A549 (cell line): Measurements from ENCODE around the gene SEPSECS. TPM values are rescaled to one million over a fixed set of nuclear protein-coding genes. Genes with fewer than 3 reads are reported as not detected.

Source experiments
- ATAC-seq, 2 experiments: fragments of 200-7000 bp in 1 of 2; fragments of >200 bp in 1 of 2; cut with Nextera tagmentation in 1 of 2; cut with Tn5 transposase in 1 of 2; 3 replicates each; pipeline versions ENCODE4 v1.8.0 to v1.9.1; 2018 to 2020; ENCODE audit warnings: mild to moderate bottlenecking in 1 of 2, moderate library complexity in 1 of 2
- CTCF ChIA-PET: fragments of 300-600 bp; sonication (Branson Sonifier 250); formaldehyde crosslinking; extraction: SDS; loops from one replicate; lab custom pipeline; 2021; ENCODE audit warnings: antibody characterized with exemption, inconsistent platforms; lab: Yijun Ruan, JAX
- POLR2A ChIA-PET: fragments of 350-600 bp; formaldehyde crosslinking; extraction: SDS; loops from one replicate; lab custom pipeline; 2021; ENCODE audit warnings: antibody characterized with exemption, inconsistent platforms; lab: Yijun Ruan, JAX
- DNase-seq, 2 experiments: peaks; one replicate each; pipeline versions ENCODE4 v3.0.0 to v3.0.0-alpha.2; 2011 to 2016; ENCODE audit warnings: low read depth in 1 of 2, low spot score in 1 of 2
- FAIRE-seq: peaks from 2 replicates; lab custom pipeline; 2011; peaks lifted over from hg19 to GRCh38; lab: Jason Lieb, UNC
- H3K27ac ChIP-seq, 2 experiments: fragments of >200 bp; sonication (Bioruptor Twin); formaldehyde crosslinking; 3 replicates each; pipeline ENCODE4 v1.5.1; 2016 to 2017
- H3K4me1 ChIP-seq: fragments of >200 bp; sonication (Bioruptor Twin); formaldehyde crosslinking; 3 replicates; pipeline ENCODE4 v1.6.1; 2016
- H3K4me2 ChIP-seq: fragments of >200 bp; sonication (Bioruptor Twin); formaldehyde crosslinking; 3 replicates; pipeline ENCODE4 v1.6.1; 2016
- H3K4me3 ChIP-seq: fragments of >200 bp; sonication (Bioruptor Twin); formaldehyde crosslinking; 3 replicates; pipeline ENCODE4 v1.5.1; 2016
- H3K9me3 ChIP-seq: fragments of >200 bp; sonication (Bioruptor Twin); formaldehyde crosslinking; 3 replicates; pipeline ENCODE4 v1.6.1; 2016
- ATOH8 ChIP-seq: fragments of 250-450 bp; sonication (Bioruptor Pico); IDR thresholded peaks from 2 replicates; pipeline ENCODE4 v1.5.0; 2020; ENCODE audit warnings: low read depth, mild to moderate bottlenecking, moderate library complexity
- BCL3 ChIP-seq: fragments of >200 bp; sonication (Bioruptor Twin); formaldehyde crosslinking; IDR thresholded peaks from 3 replicates; pipeline ENCODE4 v1.6.1; 2016
- CBX2 ChIP-seq: fragments of 200-600 bp; sonication (generic); IDR thresholded peaks from 2 replicates; pipeline ENCODE4 v1.6.1; 2016; ENCODE audit warnings: low read depth, mild to moderate bottlenecking, borderline replicate concordance
- CEBPB ChIP-seq, 2 experiments: fragments of >200 bp in 1 of 2; sonication (Bioruptor Twin) in 1 of 2; formaldehyde crosslinking in 1 of 2; IDR thresholded peaks; 2 replicates each; pipeline ENCODE4 v1.6.1; 2012 to 2016
- EHMT2 ChIP-seq: fragments of 200-600 bp; sonication (generic); IDR thresholded peaks from 2 replicates; pipeline ENCODE4 v1.6.1; 2016; ENCODE audit warnings: antibody characterized with exemption, low read depth, mild to moderate bottlenecking, moderate library complexity
- EP300 ChIP-seq, 2 experiments: fragments of >200 bp; sonication (Bioruptor Twin); formaldehyde crosslinking; IDR thresholded peaks; 2 replicates in 1 of 2; 3 replicates in 1 of 2; pipeline ENCODE4 v1.6.1; 2016 to 2017
- FOSB ChIP-seq: fragments of 250-450 bp; sonication (Bioruptor Pico); IDR thresholded peaks from 2 replicates; pipeline ENCODE4 v1.5.0; 2020; ENCODE audit warnings: mild to moderate bottlenecking, moderate library complexity
- FOXS1 ChIP-seq: fragments of 250-450 bp; sonication (Bioruptor Pico); IDR thresholded peaks from 2 replicates; pipeline ENCODE4 v1.5.0; 2020; ENCODE audit warnings: mild to moderate bottlenecking, moderate library complexity
- JUNB ChIP-seq: fragments of >200 bp; sonication (Bioruptor Twin); formaldehyde crosslinking; IDR thresholded peaks from 2 replicates; pipeline ENCODE4 v1.6.1; 2016
- NFE2L2 ChIP-seq: fragments of 150-350 bp; conservative IDR thresholded peaks from 2 replicates; pipeline ENCODE4 v1.6.1; 2014; ENCODE audit warnings: low read length
- PBX3 ChIP-seq: IDR thresholded peaks from 2 replicates; pipeline ENCODE4 v1.6.1; 2012
- RARB ChIP-seq: fragments of 250-450 bp; sonication (Bioruptor Pico); IDR thresholded peaks from 2 replicates; pipeline ENCODE4 v1.8.0; 2021; ENCODE audit warnings: mild to moderate bottlenecking, moderate library complexity
- RCOR1 ChIP-seq: fragments of 150-350 bp; IDR thresholded peaks from 2 replicates; pipeline ENCODE4 v1.6.1; 2014; ENCODE audit warnings: antibody characterized with exemption, low read length, low read depth
- TFCP2L1 ChIP-seq: fragments of 250-450 bp; sonication (Bioruptor Pico); IDR thresholded peaks from 2 replicates; pipeline ENCODE4 v1.5.0; 2021; ENCODE audit warnings: mild to moderate bottlenecking
- TP53 ChIP-seq: fragments of 250-450 bp; sonication (Bioruptor Pico); IDR thresholded peaks from 2 replicates; pipeline ENCODE4 v1.5.0; 2021; ENCODE audit warnings: mild to moderate bottlenecking, moderate library complexity
- ZSCAN20 ChIP-seq: fragments of 250-450 bp; sonication (Bioruptor Pico); IDR thresholded peaks from 2 replicates; pipeline ENCODE4 v1.8.0; 2022; ENCODE audit warnings: mild to moderate bottlenecking, moderate library complexity
- WGBS: methylation state at CpG from one replicate; pipeline ENCODE4 v1.1.6; 2017; ENCODE audit errors: missing lambda C conversion rate; 5-methylcytosine and 5-hydroxymethylcytosine counted together
- polyA plus RNA-seq, 4 experiments: library from polyadenylated mRNA; depleted of rRNA in 3 of 4; stranded (reverse); fragments of >200 nt; fragmentation: RNase III in 1 of 4; extraction: RNeasy Plus Mini Kit Qiagen cat#74134 plus additional on column Dnase treatment in 1 of 4; gene quantifications; 2 replicates in 3 of 4; 3 replicates in 1 of 4; pipeline ENCODE4 v1.2.3, GENCODE V29; 2011 to 2017
- TF ChIP-seq, protein P1 (sequence below): fragments of 450-650 bp; IDR thresholded peaks from 2 replicates; pipeline ENCODE4 v1.6.1; 2014; ENCODE audit warnings: antibody characterized with exemption
- TF ChIP-seq, protein P2 (sequence below): fragments of >200 bp; sonication (Bioruptor Twin); formaldehyde crosslinking; IDR thresholded peaks from 3 replicates; pipeline ENCODE4 v1.5.1; 2016

The SEPSECS gene
- polyA plus RNA-seq, 2 of the 4 experiments (the other 2 are of a cell fraction), result 2.9 to 9.7 TPM

- no peak for TF ChIP-seq RARB (CRISPR knock-in tag)
- FAIRE-seq, result no peak
- peak overlapping the region; percentile 88 to 91; a peak in 5 of 6 replicates for H3K27ac ChIP-seq
- no peak for DNase-seq
- CTCF ChIA-PET, result interaction anchor here (1.0 to 1.4 kb wide), 2 partner anchors 72 to 151 kb away, joined by 3 to 4 read pairs; partner anchors contain the start of genes PI4K2B and ZCCHC4
- 54% methylated on average over 2 of the region's 2 CpGs for WGBS
- ATAC-seq, result no peak
- H3K4me2 ChIP-seq, result peak overlapping the region; percentile 82
- 0 out of 3 replicates have a peak, but pooled peaks cover 4% of the 10 kb centered on the region for H3K4me1 ChIP-seq
- peak overlapping the region; percentile 88 for H3K4me3 ChIP-seq
- POLR2A ChIA-PET, result interaction anchor here (1.0 to 2.8 kb wide), 2 partner anchors 8 to 12 kb away, joined by 3 to 13 read pairs; no protein-coding TSS in a partner anchor
- H3K9me3 ChIP-seq, result no peaks in the 10 kb centered on the region
These were observed 1.3 kb upstream of the SEPSECS start for GRCh38 chr4:25161593-25161950.

- Histone ChIP-seq H3K4me1 (0 out of 3 replicates have a peak, but pooled peaks cover 4% of the 10 kb centered on the region), H3K4me2 (peak overlapping the region; percentile 82), H3K27ac (peak overlapping the region; percentile 88 to 91), H3K4me3 (peak overlapping the region; percentile 88)
- FAIRE-seq, result no peak
- WGBS, result under 1% methylated on average over 16 of the region's 16 CpGs
- TF ChIP-seq ZSCAN20, result no peak
- TF ChIP-seq CEBPB (IDR thresholded peaks at IDR 0.05), result no peak
- TF ChIP-seq, protein P1, sequence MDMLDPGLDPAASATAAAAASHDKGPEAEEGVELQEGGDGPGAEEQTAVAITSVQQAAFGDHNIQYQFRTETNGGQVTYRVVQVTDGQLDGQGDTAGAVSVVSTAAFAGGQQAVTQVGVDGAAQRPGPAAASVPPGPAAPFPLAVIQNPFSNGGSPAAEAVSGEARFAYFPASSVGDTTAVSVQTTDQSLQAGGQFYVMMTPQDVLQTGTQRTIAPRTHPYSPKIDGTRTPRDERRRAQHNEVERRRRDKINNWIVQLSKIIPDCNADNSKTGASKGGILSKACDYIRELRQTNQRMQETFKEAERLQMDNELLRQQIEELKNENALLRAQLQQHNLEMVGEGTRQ, result peak; percentile 53; the same call in 1 of the 2 replicates
- no peak for TF ChIP-seq FOSB (CRISPR knock-in tag)
- TF ChIP-seq, all 56 proteins: peak for 1
- DNase-seq (peak in 1 of 2 experiments; percentile 17), ATAC-seq (peak; percentile 49 to 62)
- POLR2A ChIA-PET, result interaction anchor here (0.7 to 2.8 kb wide), 4 partner anchors 9 to 206 kb away, joined by 3 to 13 read pairs (median 5); partner anchors contain the start of gene ZCCHC4
- CTCF ChIA-PET, result interaction anchor here (1.0 to 1.4 kb wide), 3 partner anchors 73 to 151 kb away, joined by 3 to 4 read pairs (median 3); partner anchors contain the start of genes PI4K2B and ZCCHC4
- H3K9me3 ChIP-seq, result no peaks in the 10 kb centered on the region
These were observed 704 bp upstream of the SEPSECS start for GRCh38 chr4:25160714-25161592.

DNA sequence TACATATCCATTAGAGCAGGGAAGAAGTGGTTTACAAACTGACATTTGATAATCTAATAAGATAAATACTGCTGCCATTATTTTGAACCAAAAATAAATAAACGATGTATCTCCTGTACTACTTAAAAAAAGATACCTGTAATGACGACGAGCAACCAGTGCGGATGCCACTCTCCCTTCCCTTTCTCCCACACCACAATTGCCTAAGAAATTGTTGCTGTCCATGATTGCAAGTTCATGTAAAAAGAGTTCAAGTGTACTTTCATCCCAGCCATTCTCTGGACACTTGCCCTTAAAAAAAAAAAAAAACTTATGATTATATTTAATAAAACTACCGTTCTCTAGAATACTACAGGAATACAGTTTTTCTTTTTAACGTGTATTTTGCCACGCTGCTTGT is 1.4 kb downstream of the SEPSECS start:
- no peak for FAIRE-seq
- no peak overlapping the region for H3K4me3 ChIP-seq
- H3K27ac ChIP-seq, result no peak overlapping the region
- ATAC-seq, result no peak
- 89% methylated on average over 7 of the region's 7 CpGs for WGBS
- peak overlapping the region; percentile 71 for H3K4me2 ChIP-seq
- TF ChIP-seq PBX3 (no peak), TFCP2L1 (CRISPR knock-in tag) (no peak), CEBPB (IDR thresholded peaks at IDR 0.05) (no peak), CBX2 (no peak), EHMT2 (no peak), TP53 (CRISPR knock-in tag) (no peak), EP300 (IDR thresholded peaks at IDR 0.05) (no peak), BCL3 (no peak), FOXS1 (CRISPR knock-in tag) (no peak), RCOR1 (no peak), JUNB (no peak), ATOH8 (no peak), NFE2L2 (no peak)
- TF ChIP-seq, protein P2, sequence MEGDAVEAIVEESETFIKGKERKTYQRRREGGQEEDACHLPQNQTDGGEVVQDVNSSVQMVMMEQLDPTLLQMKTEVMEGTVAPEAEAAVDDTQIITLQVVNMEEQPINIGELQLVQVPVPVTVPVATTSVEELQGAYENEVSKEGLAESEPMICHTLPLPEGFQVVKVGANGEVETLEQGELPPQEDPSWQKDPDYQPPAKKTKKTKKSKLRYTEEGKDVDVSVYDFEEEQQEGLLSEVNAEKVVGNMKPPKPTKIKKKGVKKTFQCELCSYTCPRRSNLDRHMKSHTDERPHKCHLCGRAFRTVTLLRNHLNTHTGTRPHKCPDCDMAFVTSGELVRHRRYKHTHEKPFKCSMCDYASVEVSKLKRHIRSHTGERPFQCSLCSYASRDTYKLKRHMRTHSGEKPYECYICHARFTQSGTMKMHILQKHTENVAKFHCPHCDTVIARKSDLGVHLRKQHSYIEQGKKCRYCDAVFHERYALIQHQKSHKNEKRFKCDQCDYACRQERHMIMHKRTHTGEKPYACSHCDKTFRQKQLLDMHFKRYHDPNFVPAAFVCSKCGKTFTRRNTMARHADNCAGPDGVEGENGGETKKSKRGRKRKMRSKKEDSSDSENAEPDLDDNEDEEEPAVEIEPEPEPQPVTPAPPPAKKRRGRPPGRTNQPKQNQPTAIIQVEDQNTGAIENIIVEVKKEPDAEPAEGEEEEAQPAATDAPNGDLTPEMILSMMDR, result no peak
- no peaks in the 10 kb centered on the region for H3K9me3 ChIP-seq
- CTCF ChIA-PET, result no interaction called here
- POLR2A ChIA-PET, result no interaction called here
- no peak for DNase-seq
- H3K4me1 ChIP-seq, result 0 out of 3 replicates have a peak, but pooled peaks cover 4% of the 10 kb centered on the region
